PC-3 (cell line): ENCODE results near the gene AK4. TPM values are rescaled to one million over a fixed set of nuclear protein-coding genes. Genes with fewer than 3 reads are reported as not detected.

ENCODE experiments used
- ATAC-seq: fragments of 200-7000 bp; cut with Tn5 transposase; 2 replicates; pipeline ENCODE4 v1.9.1; 2020; ENCODE audit warnings: mild to moderate bottlenecking, moderate library complexity
- BruUV-seq: library from RNA; stranded (reverse); fragments of 400-500 nt; replicated peaks from 2 replicates; lab custom pipeline; 2021; lab: Mats Ljungman, UMichigan
- CTCF ChIA-PET: fragments of 300-600 bp; sonication (Branson Sonifier 250); formaldehyde crosslinking; loops from one replicate; lab custom pipeline; 2022; ENCODE audit warnings: antibody characterized with exemption; lab: Charles Lee
- POLR2A ChIA-PET: fragments of 300-600 bp; sonication (Branson Sonifier 250); formaldehyde crosslinking; loops from one replicate; lab custom pipeline; 2022; ENCODE audit warnings: antibody characterized with exemption; ENCODE audit not compliant: unreplicated experiment; lab: Charles Lee
- DNase-seq: peaks from one replicate; pipeline ENCODE4 v3.0.0-alpha.2; 2015
- H2AFZ ChIP-seq: fragments of 300-600 bp; sonication (generic); 2 replicates; pipeline ENCODE4 v1.6.0; 2016; ENCODE audit warnings: antibody characterized with exemption, low read length
- H3F3A ChIP-seq: fragments of 300-600 bp; sonication (generic); one replicate; pipeline ENCODE4 v1.6.0; 2017; ENCODE audit warnings: antibody characterized with exemption, low read length, control low read depth, mild to moderate bottlenecking; ENCODE audit not compliant: unreplicated experiment
- H3K27ac ChIP-seq: fragments of 300-600 bp; sonication (generic); 2 replicates; pipeline ENCODE4 v1.5.1; 2016; ENCODE audit warnings: mild to moderate bottlenecking, low read length
- H3K27me3 ChIP-seq: fragments of 300-600 bp; sonication (generic); 2 replicates; pipeline ENCODE4 v1.6.1; 2016; ENCODE audit warnings: low read length, mixed read lengths
- H3K36me3 ChIP-seq: fragments of 300-600 bp; sonication (generic); 2 replicates; pipeline ENCODE4 v1.6.1; 2016; ENCODE audit warnings: low read depth, mixed run types, low read length, mixed read lengths
- H3K4me1 ChIP-seq: fragments of 300-600 bp; sonication (generic); 2 replicates; pipeline ENCODE4 v1.5.1; 2016; ENCODE audit warnings: low read length; ENCODE audit not compliant: insufficient read depth
- H3K4me2 ChIP-seq: fragments of 300-600 bp; sonication (generic); 2 replicates; pipeline ENCODE4 v1.6.0; 2016; ENCODE audit warnings: low read length
- H3K4me3 ChIP-seq: fragments of 300-600 bp; sonication (generic); 2 replicates; pipeline ENCODE4 v1.5.1; 2016; ENCODE audit warnings: mild to moderate bottlenecking, low read length, mixed read lengths
- H3K79me2 ChIP-seq: fragments of 300-600 bp; sonication (generic); 2 replicates; pipeline ENCODE4 v1.6.1; 2017; ENCODE audit warnings: low read length, mixed read lengths
- H3K9ac ChIP-seq: fragments of 300-600 bp; sonication (generic); 2 replicates; pipeline ENCODE4 v1.6.0; 2016; ENCODE audit warnings: mild to moderate bottlenecking, low read length
- H3K9me2 ChIP-seq: fragments of 300-600 bp; sonication (generic); replicated peaks from 2 replicates; pipeline ENCODE4 v1.6.1; 2016; ENCODE audit warnings: mixed run types, low read length, mixed read lengths
- H3K9me3 ChIP-seq: fragments of 300-600 bp; sonication (generic); 2 replicates; pipeline ENCODE4 v1.6.1; 2016; ENCODE audit warnings: low read length, mixed read lengths
- H4K20me1 ChIP-seq: fragments of 300-600 bp; sonication (generic); 2 replicates; pipeline ENCODE4 v1.6.1; 2016; ENCODE audit warnings: low read length, mixed read lengths
- CTCF ChIP-seq: fragments of 300-600 bp; sonication (generic); conservative IDR thresholded peaks from 2 replicates; pipeline ENCODE4 v1.5.1; 2017; ENCODE audit warnings: antibody characterized with exemption, low read depth, mild to moderate bottlenecking, low read length
- EZH2 ChIP-seq: fragments of 300-600 bp; sonication (generic); IDR thresholded peaks from one replicate; pipeline ENCODE4 v1.6.1; 2017; ENCODE audit warnings: antibody characterized with exemption, mild to moderate bottlenecking, low read length; ENCODE audit not compliant: unreplicated experiment
- EZH2phosphoT487 ChIP-seq: fragments of 300-600 bp; sonication (generic); IDR thresholded peaks from 2 replicates; pipeline ENCODE4 v1.6.1; 2018; ENCODE audit warnings: mild to moderate bottlenecking, antibody characterized with exemption, low read length, borderline replicate concordance
- intact Hi-C: fragments of 100-400 bp; cut with micrococcal nuclease; formaldehyde crosslinking; loops from 2 replicates; pipeline ENCODE4 v1.9.0; 2023
- total RNA-seq: library from RNA; depleted of rRNA; stranded (reverse); fragments of >200 nt; gene quantifications from 2 replicates; pipeline ENCODE4 v1.2.3, GENCODE V29; 2014

Gene AK4
- total RNA-seq, 1 experiment from 2014 or later = 98.9 TPM

- CTCF ChIA-PET = interaction anchor here (0.6 kb wide), 1 partner anchor 224 kb away, joined by 3 read pairs; no protein-coding TSS in a partner anchor
- Histone ChIP-seq H3K4me3 (peak overlapping the region; percentile 68), H3F3A (no peaks in the 10 kb centered on the region), H4K20me1 (no peaks in the 10 kb centered on the region), H3K9ac (no peak overlapping the region), H3K9me2 (no peaks in the 10 kb centered on the region), H3K79me2 (peaks cover 9% of the 10 kb centered on the region), H2AFZ (peak overlapping the region; percentile 80), H3K4me1 (peaks cover 9% of the 10 kb centered on the region; the same call in 1 of the 2 replicates), H3K4me2 (peak overlapping the region; percentile 75), H3K36me3 (no peaks in the 10 kb centered on the region), H3K27ac (no peak overlapping the region), H3K27me3 (no peaks in the 10 kb centered on the region), H3K9me3 (no peaks in the 10 kb centered on the region)
- POLR2A ChIA-PET = interaction anchor here (0.7 kb wide), 1 partner anchor 292 kb away, joined by 5 read pairs; no protein-coding TSS in a partner anchor
- peak; percentile 50 for ATAC-seq
- no peak for DNase-seq
- intact Hi-C loops = loop anchor here (2.0 kb wide), 1 partner anchor 167 kb away; the partner anchor contains the start of genes LEPR and LEPROT
- no TSS peak for BruUV-seq
- TF ChIP-seq EZH2 (no peak), CTCF (no peak), EZH2phosphoT487 (no peak)
These were observed 105.9 kb downstream of the AK4 start for GRCh38 chr1:65253800-65254319.

GRCh38 chr1:65254320-65255034 is 106.5 kb downstream of the AK4 start:
- peaks cover 9% of the 10 kb centered on the region; the same call in 1 of the 2 replicates for H3K4me1 ChIP-seq
- no peaks in the 10 kb centered on the region for H3K27me3 ChIP-seq
- ChIA-PET CTCF (interaction anchor here (0.6 kb wide), 2 partner anchors 39 to 223 kb away, joined by 3 read pairs; no protein-coding TSS in a partner anchor), POLR2A (interaction anchor here (0.7 kb wide), 1 partner anchor 292 kb away, joined by 5 read pairs; no protein-coding TSS in a partner anchor)
- H3K4me2 ChIP-seq = peak overlapping the region; percentile 92
- H3K4me3 ChIP-seq = peak overlapping the region; percentile 86
- H3K79me2 ChIP-seq = peaks cover 9% of the 10 kb centered on the region
- TF ChIP-seq EZH2phosphoT487 (no peak), CTCF (no peak), EZH2 (no peak)
- no TSS peak for BruUV-seq
- DNase-seq (peak; percentile 80), ATAC-seq (peak; percentile 93)
- H3K27ac ChIP-seq = no peak overlapping the region
- intact Hi-C loops = loop anchor here (2.0 kb wide), 1 partner anchor 166 kb away; the partner anchor contains the start of genes LEPR and LEPROT
- H3F3A ChIP-seq = no peaks in the 10 kb centered on the region
- H3K9me3 ChIP-seq = no peaks in the 10 kb centered on the region
- peak overlapping the region; percentile 58; the same call in 1 of the 2 replicates for H3K9ac ChIP-seq
- H2AFZ ChIP-seq = peak overlapping the region; percentile 80
- H3K9me2 ChIP-seq = no peaks in the 10 kb centered on the region
- H4K20me1 ChIP-seq = no peaks in the 10 kb centered on the region
- H3K36me3 ChIP-seq = no peaks in the 10 kb centered on the region
